Measurements from ENCODE around the gene SUSD6.

- TF ChIP-seq CTCF (IDR thresholded peaks at IDR 0.05) (no peak), POLR2A (IDR thresholded peaks at IDR 0.05) (no peak)
Observed at GRCh38 chr14:69727860-69728259, 116.5 kb downstream of the SUSD6 start.
